Neutrophil (primary cell): ENCODE results near the gene ZACN.

Experiments
- H3K27ac ChIP-seq: fragments of 200-600 bp; sonication (generic); 2 replicates; pipeline ENCODE4 v1.5.1; 2016; ENCODE audit warnings: mild to moderate bottlenecking, moderate library complexity
- H3K27me3 ChIP-seq: fragments of 200-600 bp; sonication (generic); 2 replicates; pipeline ENCODE4 v1.6.0; 2016; ENCODE audit warnings: mild to moderate bottlenecking
- H3K36me3 ChIP-seq: fragments of 200-600 bp; sonication (generic); 2 replicates; pipeline ENCODE4 v1.5.1; 2017
- H3K4me1 ChIP-seq, 2 experiments: fragments of 200-600 bp in 1 of 2; sonication (generic) in 1 of 2; 1 replicate in 1 of 2; 2 replicates in 1 of 2; pipeline versions ENCODE4 v1.5.1 to v1.6.1; 2013 to 2016; ENCODE audit warnings: low read depth in 1 of 2, low read length in 1 of 2, mild to moderate bottlenecking in 1 of 2, moderate library complexity in 1 of 2; ENCODE audit not compliant: control insufficient read depth in 1 of 2, insufficient read depth in 1 of 2
- H3K4me3 ChIP-seq, 2 experiments: fragments of 200-600 bp in 1 of 2; sonication (generic) in 1 of 2; 1 replicate in 1 of 2; 2 replicates in 1 of 2; pipeline ENCODE4 v1.5.1; 2013 to 2016; ENCODE audit warnings: low read depth in 1 of 2, low read length in 1 of 2, mild to moderate bottlenecking in 1 of 2, moderate library complexity in 1 of 2
- H3K9me3 ChIP-seq: fragments of 200-600 bp; sonication (generic); 2 replicates; pipeline ENCODE4 v1.5.1; 2016
- TF ChIP-seq, protein P1 (sequence below): fragments of 200-600 bp; sonication (generic); IDR thresholded peaks from 2 replicates; pipeline ENCODE4 v1.5.1; 2016; ENCODE audit warnings: antibody characterized with exemption

Gene ZACN

DNA sequence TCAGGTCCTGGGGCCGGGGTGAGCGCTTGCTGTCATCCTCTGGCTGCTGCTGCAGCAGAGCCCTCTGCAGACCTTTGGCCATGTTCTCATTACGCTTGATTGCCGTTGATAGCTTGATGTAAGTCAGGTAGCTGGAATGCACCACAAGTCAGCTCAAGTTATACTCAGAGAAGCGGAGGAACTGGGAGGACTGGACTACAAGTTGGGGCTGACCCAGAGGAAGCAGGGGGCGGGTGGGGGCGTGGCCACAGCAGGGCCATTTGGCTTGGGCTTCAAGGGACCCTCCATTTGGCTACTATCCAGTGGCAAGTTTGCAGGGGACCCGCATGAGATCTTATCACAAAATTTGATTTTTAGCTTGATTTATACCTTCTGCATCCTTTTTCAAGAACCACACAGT is 32.9 kb upstream of the ZACN start:
- H3K9me3 ChIP-seq: no peaks in the 10 kb centered on the region
- H3K4me3 ChIP-seq: no peak overlapping the region
- H3K36me3 ChIP-seq: peaks cover 99% of the 10 kb centered on the region
- H3K27me3 ChIP-seq: no peaks in the 10 kb centered on the region
- no peak overlapping the region for H3K27ac ChIP-seq
- TF ChIP-seq, protein P1, sequence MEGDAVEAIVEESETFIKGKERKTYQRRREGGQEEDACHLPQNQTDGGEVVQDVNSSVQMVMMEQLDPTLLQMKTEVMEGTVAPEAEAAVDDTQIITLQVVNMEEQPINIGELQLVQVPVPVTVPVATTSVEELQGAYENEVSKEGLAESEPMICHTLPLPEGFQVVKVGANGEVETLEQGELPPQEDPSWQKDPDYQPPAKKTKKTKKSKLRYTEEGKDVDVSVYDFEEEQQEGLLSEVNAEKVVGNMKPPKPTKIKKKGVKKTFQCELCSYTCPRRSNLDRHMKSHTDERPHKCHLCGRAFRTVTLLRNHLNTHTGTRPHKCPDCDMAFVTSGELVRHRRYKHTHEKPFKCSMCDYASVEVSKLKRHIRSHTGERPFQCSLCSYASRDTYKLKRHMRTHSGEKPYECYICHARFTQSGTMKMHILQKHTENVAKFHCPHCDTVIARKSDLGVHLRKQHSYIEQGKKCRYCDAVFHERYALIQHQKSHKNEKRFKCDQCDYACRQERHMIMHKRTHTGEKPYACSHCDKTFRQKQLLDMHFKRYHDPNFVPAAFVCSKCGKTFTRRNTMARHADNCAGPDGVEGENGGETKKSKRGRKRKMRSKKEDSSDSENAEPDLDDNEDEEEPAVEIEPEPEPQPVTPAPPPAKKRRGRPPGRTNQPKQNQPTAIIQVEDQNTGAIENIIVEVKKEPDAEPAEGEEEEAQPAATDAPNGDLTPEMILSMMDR: no peak
- H3K4me1 ChIP-seq: no peaks in the 10 kb centered on the region

DNA sequence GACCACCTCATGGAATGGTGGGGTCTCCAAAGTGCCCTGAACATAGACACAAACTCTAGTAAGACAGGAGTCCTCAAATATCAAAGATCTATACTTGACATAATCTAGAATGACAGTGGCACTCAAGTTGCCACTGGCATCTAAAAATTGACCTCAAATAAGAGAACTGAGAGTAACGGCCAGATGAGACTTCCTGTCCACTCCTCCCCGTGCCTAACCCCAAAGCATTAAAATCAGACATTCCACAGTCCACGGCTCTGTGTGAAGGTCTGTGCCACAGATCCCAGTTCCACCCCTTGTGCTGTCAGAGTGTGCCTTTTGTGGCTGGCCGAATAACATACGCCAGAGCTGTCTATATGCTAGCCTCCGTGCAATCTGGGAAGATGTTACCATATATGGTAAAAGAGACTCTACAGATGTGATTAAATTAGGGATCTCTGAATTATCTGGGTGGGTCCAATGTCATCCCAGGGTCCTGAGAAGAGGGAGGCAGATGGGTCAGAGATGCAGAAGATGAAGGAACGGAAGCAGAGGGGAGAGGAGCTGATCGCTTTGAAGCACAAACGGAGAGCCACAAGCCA is 30.9 kb upstream of the ZACN start:
- Histone ChIP-seq H3K36me3 (peaks cover 91% of the 10 kb centered on the region), H3K27me3 (no peaks in the 10 kb centered on the region), H3K9me3 (no peaks in the 10 kb centered on the region), H3K4me3 (no peak overlapping the region), H3K27ac (no peak overlapping the region), H3K4me1 (no peaks in the 10 kb centered on the region)
- TF ChIP-seq, protein P1: no peak

DNA sequence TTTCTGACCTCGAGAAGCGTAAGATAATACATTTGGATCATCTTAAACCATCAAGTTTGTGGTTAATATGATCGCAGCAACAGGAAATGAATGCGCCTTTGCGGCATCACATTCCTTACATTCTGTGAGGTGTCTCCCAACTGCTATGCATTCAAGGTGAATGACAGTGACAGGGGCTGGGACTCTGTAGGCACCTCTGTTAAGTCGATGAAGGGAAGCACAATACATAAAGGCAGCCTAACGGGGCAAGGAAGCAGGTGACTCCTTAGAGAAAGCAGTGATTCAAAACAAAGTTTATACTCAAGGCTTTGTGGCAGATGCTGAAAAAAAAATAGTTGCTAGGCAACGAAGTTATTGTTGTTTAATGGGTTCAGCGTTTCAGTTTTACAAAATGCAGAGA is 30.3 kb upstream of the ZACN start:
- TF ChIP-seq, protein P1: no peak
- Histone ChIP-seq H3K4me3 (no peak overlapping the region), H3K27ac (no peak overlapping the region), H3K4me1 (no peaks in the 10 kb centered on the region), H3K36me3 (peaks cover 91% of the 10 kb centered on the region), H3K9me3 (no peaks in the 10 kb centered on the region), H3K27me3 (no peaks in the 10 kb centered on the region)

DNA sequence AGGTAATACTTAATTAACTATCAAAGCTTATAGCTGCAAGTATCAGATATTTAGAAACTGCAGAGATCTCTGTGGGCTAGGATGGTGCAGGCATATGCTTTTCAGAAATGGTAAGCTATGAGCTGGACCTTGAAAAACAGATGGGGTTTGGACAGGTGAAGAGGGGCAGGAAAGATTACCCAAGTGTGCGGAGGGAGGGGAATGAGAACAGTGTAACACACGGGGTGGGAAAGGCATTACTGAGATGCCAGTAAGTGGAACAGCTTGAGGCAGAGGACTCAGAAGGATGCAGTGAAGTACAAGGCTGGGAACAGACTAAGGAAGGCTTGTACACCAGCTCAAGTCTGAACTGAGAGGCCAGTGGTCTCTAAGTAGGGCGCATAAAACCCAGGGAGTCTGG is 29.7 kb upstream of the ZACN start:
- Histone ChIP-seq H3K9me3 (no peaks in the 10 kb centered on the region), H3K27ac (no peak overlapping the region), H3K27me3 (no peaks in the 10 kb centered on the region), H3K4me1 (no peaks in the 10 kb centered on the region), H3K4me3 (no peak overlapping the region), H3K36me3 (peaks cover 91% of the 10 kb centered on the region)
- TF ChIP-seq, protein P1: no peak

DNA sequence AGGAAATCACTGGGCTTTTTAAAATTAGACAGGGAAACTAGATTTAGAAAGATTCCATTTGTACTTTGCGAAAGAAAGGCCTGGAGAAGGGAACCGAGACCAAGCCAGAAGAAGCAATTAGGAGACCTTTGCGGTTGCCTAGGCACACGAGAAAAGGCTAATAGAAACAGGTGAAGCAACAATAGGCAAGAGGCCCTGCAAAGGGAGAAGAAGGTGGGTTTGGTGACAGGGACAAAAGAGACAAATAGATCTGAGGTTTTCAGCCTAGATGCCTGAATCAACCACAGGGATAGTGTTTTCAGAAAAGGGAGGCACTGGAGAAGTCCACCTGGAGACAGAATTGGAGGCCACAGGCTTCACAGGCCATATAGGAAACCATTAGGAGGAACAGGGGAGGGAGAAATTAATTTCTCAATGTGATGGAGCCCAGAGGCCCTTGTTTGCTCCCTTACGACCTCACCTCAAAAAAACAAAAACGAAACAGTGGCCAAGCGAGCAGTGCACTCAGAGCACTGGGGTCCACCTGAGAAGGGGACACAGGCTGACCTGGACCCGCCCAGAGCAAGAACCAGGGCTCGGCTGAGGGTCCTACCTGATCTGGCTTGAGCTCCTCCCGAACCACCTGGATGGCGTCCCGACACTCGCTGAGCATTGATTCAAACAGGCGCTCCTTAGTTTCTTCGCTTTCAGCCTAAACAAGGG is 29.0 kb upstream of the ZACN start:
- Histone ChIP-seq H3K9me3 (no peaks in the 10 kb centered on the region), H3K36me3 (peaks cover 91% of the 10 kb centered on the region), H3K4me1 (no peaks in the 10 kb centered on the region)

More for the DNA sequence above, 29.0 kb upstream of the ZACN start:
- no peak overlapping the region for H3K27ac ChIP-seq
- TF ChIP-seq, protein P1: no peak
- no peak overlapping the region for H3K4me3 ChIP-seq
- no peaks in the 10 kb centered on the region for H3K27me3 ChIP-seq
